Stimulated activated CD8-positive, alpha-beta memory T cell treated with anti-CD3 and anti-CD28 coated beads, Interleukin-7, amount 100 ng/mL, for 1 hour (primary cell): Measurements from ENCODE around the gene ZSCAN2.
"Not testable (repeated sequence)": the region's sequence is repeated elsewhere in the genome, so short reads cannot be mapped to it uniquely, and the experiment has no call there.

Experiments
- DNase-seq, 2 donors: peaks; one replicate each; pipeline ENCODE4 v3.0.0-alpha.2; 2020; ENCODE audit warnings: low read depth in 2 of 2

The ZSCAN2 gene

GRCh38 chr15:84638103-84638502, 37.3 kb downstream of the ZSCAN2 start:
- no peak for DNase-seq

DNA sequence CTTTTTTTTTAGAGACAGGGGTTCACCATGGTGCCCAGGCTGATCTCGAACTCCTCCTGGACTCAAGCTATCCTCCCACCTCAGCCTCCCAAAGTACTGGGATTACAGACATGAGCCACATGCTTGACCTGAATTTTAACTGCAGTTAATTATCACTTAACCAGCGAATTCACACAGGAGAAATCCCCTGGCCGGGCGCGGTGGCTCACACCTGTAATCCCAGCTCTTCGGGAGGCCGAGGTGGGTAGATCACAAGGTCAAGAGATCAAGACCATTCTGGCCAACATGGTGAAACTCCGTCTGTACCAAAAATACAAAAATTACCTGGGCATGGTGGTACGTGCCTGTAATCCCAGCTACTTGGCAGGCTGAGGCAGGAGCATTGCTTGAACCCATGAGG, 41.1 kb downstream of the ZSCAN2 start:
- DNase-seq = not testable (repeated sequence)

DNA sequence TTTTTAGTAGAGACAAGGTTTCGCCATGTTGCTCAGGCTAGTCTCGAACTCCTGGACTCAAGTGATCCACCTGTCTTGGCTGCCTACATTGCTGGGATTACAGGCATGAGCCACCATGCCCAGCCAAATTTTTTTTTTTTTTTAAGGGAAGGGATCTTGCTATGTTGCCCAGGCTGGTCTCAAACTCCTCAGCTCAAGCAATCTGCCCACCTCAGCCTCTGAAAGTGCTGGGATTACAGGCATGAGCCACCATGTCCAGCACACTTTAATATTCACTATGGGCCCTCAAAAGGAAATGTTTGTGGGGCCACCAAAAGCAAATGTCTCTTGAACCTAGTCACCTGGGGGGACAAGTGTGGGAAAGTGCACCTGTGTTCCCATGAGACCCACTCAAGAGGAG, 41.8 kb downstream of the ZSCAN2 start:
- DNase-seq = not testable (repeated sequence)

GRCh38 chr15:84643838-84644237, 43.0 kb downstream of the ZSCAN2 start:
- no peak for DNase-seq

DNA sequence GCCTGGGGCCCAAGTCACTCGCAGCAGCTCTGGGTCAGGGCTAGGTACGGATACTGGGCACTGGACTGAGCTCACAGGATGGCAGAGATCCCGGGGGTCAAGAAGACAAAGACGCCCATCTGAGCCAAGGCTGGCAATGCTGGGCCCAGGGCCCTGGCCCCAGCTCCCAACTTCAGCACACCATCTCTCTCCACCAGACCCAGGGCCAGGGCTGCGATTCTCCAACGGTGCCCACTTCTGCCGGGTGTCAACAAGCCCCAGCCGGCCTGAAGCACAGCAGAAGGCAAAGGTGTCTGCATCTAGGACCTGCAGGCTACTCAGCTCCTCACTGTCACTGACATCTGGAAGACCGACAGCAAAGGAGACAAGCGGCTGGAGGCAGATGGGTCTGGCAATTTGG, 44.7 kb downstream of the ZSCAN2 start:
- DNase-seq = no peak

- no peak for DNase-seq
Measured at GRCh38 chr15:84645997-84646396, 45.2 kb downstream of the ZSCAN2 start.

DNA sequence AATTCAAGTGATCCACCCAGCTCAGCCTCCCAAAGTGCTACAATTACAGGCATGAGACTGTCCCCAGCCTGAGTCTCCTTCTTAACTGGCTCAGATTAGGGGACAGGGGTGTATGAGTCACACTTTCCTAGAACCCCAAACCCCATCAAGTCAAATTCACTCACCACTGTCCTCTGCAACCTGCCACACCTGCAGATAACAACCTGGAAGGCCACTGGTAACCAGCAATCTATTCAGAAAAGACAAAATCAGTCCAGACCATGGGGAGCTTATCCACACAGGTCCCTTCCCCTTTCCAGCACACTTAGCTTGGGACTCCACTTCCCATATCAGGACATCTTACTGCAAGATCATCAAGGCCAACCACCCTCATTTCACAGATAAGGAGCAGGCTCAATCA, 46.9 kb downstream of the ZSCAN2 start:
- no peak for DNase-seq

GRCh38 chr15:84648539-84648938, 47.7 kb downstream of the ZSCAN2 start:
- DNase-seq = no peak

DNA sequence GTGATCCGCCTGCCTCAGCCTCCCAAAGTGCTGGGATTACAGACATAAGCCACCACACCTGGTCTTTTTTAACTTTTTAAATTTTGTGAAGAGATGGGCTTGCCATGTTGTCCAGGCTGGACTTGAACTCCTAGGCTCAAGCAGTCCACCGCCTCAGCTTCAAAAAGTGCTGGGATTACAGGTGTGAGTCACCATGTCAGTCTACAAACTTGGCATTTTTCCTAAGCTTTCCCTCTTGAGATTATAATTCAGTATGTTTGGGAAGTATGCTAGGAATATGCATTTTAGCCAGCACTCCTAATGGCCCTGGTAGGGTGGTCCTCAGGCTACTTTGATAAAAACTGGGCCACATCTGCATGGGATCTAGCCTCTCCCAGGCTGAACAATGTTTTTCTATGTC, 48.9 kb downstream of the ZSCAN2 start:
- no peak for DNase-seq

- no peak for DNase-seq
Measured at GRCh38 chr15:84653584-84653909, 52.7 kb downstream of the ZSCAN2 start.

GRCh38 chr15:84653910-84654688, 53.3 kb downstream of the ZSCAN2 start, which contains the start of gene WDR73:
Gene WDR73, minus strand, starts transcription at chr15:84654283. Its CDS starts 9 bp downstream, at chr15:84654274.
- peak; percentile 95 to 97 for DNase-seq

DNA sequence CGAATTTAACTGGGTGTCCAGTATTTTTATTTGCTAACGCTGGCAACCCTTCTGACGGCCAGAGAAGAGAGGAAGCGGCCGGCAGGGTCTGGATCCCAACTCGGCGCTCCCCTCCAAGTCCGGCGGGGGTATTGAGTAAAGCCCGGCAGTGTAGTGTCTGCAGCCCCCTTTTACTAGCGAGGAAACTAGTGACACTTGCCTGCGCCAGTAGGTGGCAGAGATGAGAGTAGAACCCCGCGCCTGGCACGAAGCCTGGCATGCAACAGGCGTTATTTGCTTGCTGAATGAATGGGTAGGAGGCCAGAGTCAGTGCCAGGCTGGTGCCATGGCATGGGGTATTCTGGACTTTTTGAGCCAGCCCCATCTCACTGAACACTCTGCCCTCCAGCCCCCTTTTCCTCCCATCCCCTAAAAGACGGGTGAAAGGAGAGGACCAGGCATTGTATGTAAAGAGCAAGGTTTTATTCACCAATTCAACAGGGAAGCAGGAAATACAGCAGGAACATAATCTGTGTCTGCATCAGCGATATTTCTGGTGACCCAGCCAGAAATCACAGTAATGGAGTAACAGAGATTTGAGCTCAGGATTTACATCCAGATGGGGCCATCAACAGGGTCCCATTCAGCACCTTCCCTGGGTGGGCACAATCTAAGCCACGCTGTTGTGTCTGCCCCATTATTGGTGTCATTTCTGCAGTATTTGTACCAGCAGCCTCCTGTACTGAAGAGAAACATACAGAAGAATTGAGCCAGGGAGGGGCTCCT, 54.1 kb downstream of the ZSCAN2 start:
- peak; percentile 51 to 59 for DNase-seq

- no peak for DNase-seq
Measured at GRCh38 chr15:84656972-84657371, 56.2 kb downstream of the ZSCAN2 start.

- no peak for DNase-seq
Measured at GRCh38 chr15:84657748-84658079, 56.9 kb downstream of the ZSCAN2 start.

- DNase-seq = peak; percentile 60 to 65
Measured at GRCh38 chr15:84658080-84658787, 57.4 kb downstream of the ZSCAN2 start, which contains the start of gene NMB. Gene NMB, minus strand, starts transcription at chr15:84658199. Its CDS starts 47 bp downstream, at chr15:84658152.

DNA sequence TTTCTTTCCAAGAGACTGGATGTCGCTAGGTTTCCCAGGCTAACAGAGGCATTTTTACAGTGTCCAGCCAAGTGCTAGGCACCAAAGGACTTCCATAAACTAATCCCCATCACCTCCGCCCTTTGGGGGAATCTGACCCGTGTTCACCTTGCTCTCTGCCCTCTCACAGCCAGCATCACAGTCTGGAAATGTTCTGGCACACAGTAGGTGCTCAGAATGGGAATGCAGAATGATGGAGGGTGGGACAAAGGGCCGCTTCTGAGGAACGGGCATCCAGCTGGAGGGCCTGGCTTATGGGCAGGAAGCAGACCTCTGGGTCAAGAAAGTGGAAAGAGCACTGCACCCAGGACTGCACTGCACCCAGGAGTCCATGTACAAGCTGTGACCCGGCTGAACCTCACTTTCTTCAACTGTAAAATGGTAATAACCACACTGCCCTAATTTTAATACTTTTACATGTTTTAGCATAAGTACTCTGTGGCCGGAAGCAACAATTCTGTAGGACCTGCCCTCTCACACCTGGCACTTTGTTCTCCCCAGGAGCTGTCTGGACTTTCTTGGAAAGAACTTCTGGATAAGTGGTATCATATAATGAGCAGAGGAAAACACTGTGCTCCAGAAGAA, 58.1 kb downstream of the ZSCAN2 start:
- DNase-seq = no peak

GRCh38 chr15:84659904-84660781, 59.3 kb downstream of the ZSCAN2 start:
- DNase-seq = no peak

GRCh38 chr15:84661001-84661400, 60.2 kb downstream of the ZSCAN2 start:
- no peak for DNase-seq

DNA sequence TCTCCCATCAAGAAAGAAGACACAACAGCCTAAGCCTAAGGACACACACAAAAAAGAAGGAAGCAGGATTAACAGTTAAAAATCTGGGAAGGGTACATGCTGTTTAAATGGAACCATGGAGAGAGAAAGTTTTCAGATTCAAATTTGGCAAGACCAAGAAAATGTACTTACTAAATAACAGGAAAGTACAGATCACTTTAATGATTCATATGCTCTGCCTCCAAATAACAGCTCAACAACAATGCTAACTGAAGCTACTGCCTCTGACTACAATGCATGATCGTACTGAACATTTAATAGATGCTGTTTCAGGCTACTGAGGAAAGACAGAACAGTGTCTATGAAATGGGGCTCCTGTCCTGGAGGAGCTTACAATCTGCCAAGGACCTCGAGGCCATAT, 65.6 kb downstream of the ZSCAN2 start:
- DNase-seq = no peak

- DNase-seq = no peak
Measured at GRCh38 chr15:84668221-84668982, 67.6 kb downstream of the ZSCAN2 start.
